B cell (primary cell): ENCODE data around the gene ST7L. TPM values are rescaled to one million over a fixed set of nuclear protein-coding genes. Genes with fewer than 3 reads are reported as not detected.

Experiments
- ATAC-seq: fragments of 200-7000 bp; cut with Tn5 transposase; one replicate; pipeline ENCODE4 v1.10.0; 2021; ENCODE audit warnings: low read depth, mild to moderate bottlenecking, moderate number of reproducible peaks, moderate library complexity
- CTCF ChIA-PET: fragments of 350-600 bp; sonication (Branson Sonifier 250); formaldehyde crosslinking; loops from one replicate; lab custom pipeline; 2021; ENCODE audit warnings: antibody characterized with exemption, inconsistent platforms; lab: Charles Lee
- POLR2A ChIA-PET: fragments of 350-600 bp; sonication (Branson Sonifier 250); formaldehyde crosslinking; loops from one replicate; lab custom pipeline; 2021; ENCODE audit warnings: antibody characterized with exemption; lab: Charles Lee
- DNase-seq: peaks from one replicate; pipeline ENCODE4 v3.0.0; 2013
- H2AFZ ChIP-seq: 2 replicates; pipeline ENCODE4 v1.6.1; 2012; ENCODE audit warnings: mild to moderate bottlenecking, low read depth, low read length; ENCODE audit not compliant: insufficient read depth, poor library complexity, severe bottlenecking
- H3K27ac ChIP-seq, 2 donors: 1 replicate in 1 of 2; 2 replicates in 1 of 2; pipeline ENCODE4 v1.5.1; 2012 to 2013; ENCODE audit warnings: low read length in 2 of 2, mild to moderate bottlenecking in 2 of 2, moderate library complexity in 1 of 2
- H3K27me3 ChIP-seq, 4 experiments: fragments of 200-600 bp in 1 of 4; sonication (generic) in 1 of 4; replicated peaks in 1 of 4; 1 replicate in 2 of 4; 2 replicates in 2 of 4; pipeline versions ENCODE4 v1.6.1 to v1.7.0; 2013 to 2016; ENCODE audit warnings: low read length in 3 of 4, mild to moderate bottlenecking in 2 of 4, mixed read lengths in 1 of 4, moderate library complexity in 1 of 4; ENCODE audit not compliant: insufficient read depth in 4 of 4, control insufficient read depth in 3 of 4; ENCODE audit errors: control extremely low read depth in 1 of 4
- H3K36me3 ChIP-seq, 2 experiments: replicated peaks in 1 of 2; 1 replicate in 1 of 2; 2 replicates in 1 of 2; pipeline versions ENCODE4 v1.6.1 to v1.7.1; 2013; ENCODE audit warnings: low read length in 1 of 2; ENCODE audit not compliant: insufficient read depth in 2 of 2, control insufficient read depth in 1 of 2; ENCODE audit errors: control extremely low read depth in 1 of 2, extremely low read depth in 1 of 2
- H3K4me1 ChIP-seq, 2 donors: fragments of 200-600 bp in 1 of 2; sonication (generic) in 1 of 2; 1 replicate in 1 of 2; 2 replicates in 1 of 2; pipeline versions ENCODE4 v1.5.1 to v1.6.1; 2013 to 2017; ENCODE audit warnings: low read length in 2 of 2; ENCODE audit not compliant: control insufficient read depth in 2 of 2, insufficient read depth in 2 of 2
- H3K4me2 ChIP-seq: replicated peaks from 2 replicates; pipeline ENCODE3; 2012; ENCODE audit warnings: mild to moderate bottlenecking, low read depth, low read length; ENCODE audit not compliant: poor library complexity, severe bottlenecking
- H3K4me3 ChIP-seq, 5 experiments: fragments of 200-600 bp in 1 of 5; sonication (generic) in 1 of 5; 1 replicate in 3 of 5; 2 replicates in 2 of 5; pipeline versions ENCODE4 v1.5.1 to v1.7.0; 2011 to 2016; ENCODE audit warnings: low read length in 4 of 5, mild to moderate bottlenecking in 4 of 5, low read depth in 2 of 5, control low read depth in 1 of 5, moderate library complexity in 1 of 5; ENCODE audit not compliant: insufficient read depth in 1 of 5; ENCODE audit errors: control extremely low read depth in 1 of 5, extremely low read depth in 1 of 5
- H3K79me2 ChIP-seq: fragments of 200-600 bp; sonication (generic); one replicate; pipeline ENCODE4 v1.6.0; 2016; ENCODE audit warnings: low read length; ENCODE audit not compliant: control insufficient read depth, insufficient read depth
- H3K9ac ChIP-seq: fragments of 200-600 bp; sonication (generic); 2 replicates; pipeline ENCODE4 v1.6.1; 2017; ENCODE audit warnings: mild to moderate bottlenecking, low read length, moderate library complexity
- H3K9me3 ChIP-seq, 3 donors: one replicate each; pipeline versions ENCODE4 v1.6.1 to v1.7.1; 2013; ENCODE audit warnings: low read length in 2 of 3; ENCODE audit not compliant: control insufficient read depth in 2 of 3, insufficient read depth in 1 of 3; ENCODE audit errors: control extremely low read depth in 1 of 3
- H4K20me1 ChIP-seq: 2 replicates; pipeline ENCODE4 v1.6.0; 2012; ENCODE audit warnings: mild to moderate bottlenecking, low read length; ENCODE audit not compliant: insufficient read depth, control insufficient read depth, poor library complexity, severe bottlenecking
- H3K27ac Mint-ChIP-seq: one replicate; pipeline ENCODE4 v1.8.0; 2021; ENCODE audit warnings: mixed read lengths
- H3K27me3 Mint-ChIP-seq: one replicate; pipeline ENCODE4 v1.8.0; 2021; ENCODE audit warnings: mixed read lengths
- H3K4me1 Mint-ChIP-seq: one replicate; pipeline ENCODE4 v1.8.0; 2021; ENCODE audit warnings: mixed read lengths
- H3K4me3 Mint-ChIP-seq: one replicate; pipeline ENCODE4 v1.8.0; 2021; ENCODE audit warnings: mixed read lengths
- H3K9me3 Mint-ChIP-seq: one replicate; pipeline ENCODE4 v1.8.0; 2022; ENCODE audit warnings: mixed read lengths; ENCODE audit not compliant: insufficient read depth
- EZH2 ChIP-seq: IDR thresholded peaks from 2 replicates; pipeline ENCODE4 v1.6.1; 2012; ENCODE audit warnings: borderline replicate concordance, low read depth, mild to moderate bottlenecking, moderate library complexity, low read length; ENCODE audit not compliant: insufficient read depth, poor library complexity, severe bottlenecking
- WGBS: methylation state at CpG from one replicate; pipeline ENCODE4 v1.1.5; 2013; ENCODE audit warnings: missing lambda C conversion rate; ENCODE audit not compliant: insufficient coverage; 5-methylcytosine and 5-hydroxymethylcytosine counted together
- intact Hi-C: fragments of 100-400 bp; cut with micrococcal nuclease; formaldehyde crosslinking; loops from one replicate; pipeline ENCODE4 v1.10.0; 2022
- polyA plus RNA-seq: library from polyadenylated mRNA; depleted of rRNA; stranded (reverse); fragments of >200 nt; gene quantifications from 2 replicates; pipeline ENCODE4 v1.2.3, GENCODE V29; 2012
- total RNA-seq, 2 donors: library from RNA; stranded (reverse); fragments of 120-200 nt in 1 of 2; gene quantifications; 1 replicate in 1 of 2; 2 replicates in 1 of 2; pipeline versions ENCODE4 v1.2.3 to v1.2.4, GENCODE V29; 2013 to 2022
- TF ChIP-seq, protein P1 (sequence below): fragments of 200-600 bp; IDR thresholded peaks from one replicate; pipeline ENCODE4 v1.8.0; 2022; ENCODE audit warnings: antibody characterized with exemption, mild to moderate bottlenecking

ST7L gene
- total and polyA plus RNA-seq, 2 donors (not counting 1 experiment from before 2014, with no cell fraction given) = 13.1 to 16.4 TPM

- Mint-ChIP-seq H3K9me3 (no peaks in the 10 kb centered on the region), H3K4me3 (no peak overlapping the region), H3K27ac (no peak overlapping the region), H3K4me1 (no peaks in the 10 kb centered on the region), H3K27me3 (no peaks in the 10 kb centered on the region)
- TF ChIP-seq EZH2 = no peak
- TF ChIP-seq, protein P1, sequence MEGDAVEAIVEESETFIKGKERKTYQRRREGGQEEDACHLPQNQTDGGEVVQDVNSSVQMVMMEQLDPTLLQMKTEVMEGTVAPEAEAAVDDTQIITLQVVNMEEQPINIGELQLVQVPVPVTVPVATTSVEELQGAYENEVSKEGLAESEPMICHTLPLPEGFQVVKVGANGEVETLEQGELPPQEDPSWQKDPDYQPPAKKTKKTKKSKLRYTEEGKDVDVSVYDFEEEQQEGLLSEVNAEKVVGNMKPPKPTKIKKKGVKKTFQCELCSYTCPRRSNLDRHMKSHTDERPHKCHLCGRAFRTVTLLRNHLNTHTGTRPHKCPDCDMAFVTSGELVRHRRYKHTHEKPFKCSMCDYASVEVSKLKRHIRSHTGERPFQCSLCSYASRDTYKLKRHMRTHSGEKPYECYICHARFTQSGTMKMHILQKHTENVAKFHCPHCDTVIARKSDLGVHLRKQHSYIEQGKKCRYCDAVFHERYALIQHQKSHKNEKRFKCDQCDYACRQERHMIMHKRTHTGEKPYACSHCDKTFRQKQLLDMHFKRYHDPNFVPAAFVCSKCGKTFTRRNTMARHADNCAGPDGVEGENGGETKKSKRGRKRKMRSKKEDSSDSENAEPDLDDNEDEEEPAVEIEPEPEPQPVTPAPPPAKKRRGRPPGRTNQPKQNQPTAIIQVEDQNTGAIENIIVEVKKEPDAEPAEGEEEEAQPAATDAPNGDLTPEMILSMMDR = no peak
- intact Hi-C loops = no loop called here
- Histone ChIP-seq H3K79me2 (no peaks in the 10 kb centered on the region), H3K4me3 (no peak overlapping the region), H3K9me3 (no peaks in the 10 kb centered on the region), H2AFZ (no peak overlapping the region), H3K36me3 (peaks cover 0 to 2% of the 10 kb centered on the region in 2 experiments), H3K4me1 (no peaks in the 10 kb centered on the region), H3K9ac (no peak overlapping the region), H4K20me1 (no peaks in the 10 kb centered on the region), H3K27ac (no peak overlapping the region), H3K27me3 (no peaks in the 10 kb centered on the region), H3K4me2 (no peak overlapping the region)
- ChIA-PET POLR2A (interaction anchor here (0.6 to 0.8 kb wide), 2 partner anchors 64 to 155 kb away, joined by 3 read pairs; no protein-coding TSS in a partner anchor), CTCF (no interaction called here)
- DNase-seq (no peak), ATAC-seq (no peak)
- no CpG with 5 or more reads among the region's 1 CpG for WGBS
Measured at GRCh38 chr1:112544011-112544688, 74.8 kb downstream of the ST7L start.

GRCh38 chr1:112542206-112542973 lies 76.6 kb downstream of the ST7L start:
- Histone ChIP-seq H3K27ac (no peak overlapping the region), H3K9ac (no peak overlapping the region), H3K4me1 (no peaks in the 10 kb centered on the region), H3K9me3 (no peaks in the 10 kb centered on the region), H2AFZ (no peak overlapping the region), H3K4me3 (no peak overlapping the region), H4K20me1 (no peaks in the 10 kb centered on the region), H3K79me2 (no peaks in the 10 kb centered on the region), H3K27me3 (no peaks in the 10 kb centered on the region), H3K36me3 (peaks cover 0 to 12% of the 10 kb centered on the region in 2 experiments), H3K4me2 (no peak overlapping the region)
- H3K4me1 Mint-ChIP-seq = no peaks in the 10 kb centered on the region
- H3K27ac Mint-ChIP-seq = no peak overlapping the region
- ATAC-seq (no peak), DNase-seq (no peak)
- intact Hi-C loops = no loop called here
- no peak for TF ChIP-seq EZH2
- TF ChIP-seq, protein P1 = no peak
- H3K4me3 Mint-ChIP-seq = no peak overlapping the region
- POLR2A ChIA-PET = no interaction called here
- H3K27me3 Mint-ChIP-seq = no peaks in the 10 kb centered on the region
- WGBS = 97% methylated on average over 9 of the region's 9 CpGs
- CTCF ChIA-PET = no interaction called here
- H3K9me3 Mint-ChIP-seq = no peaks in the 10 kb centered on the region
